KMS-11 (cell line): Measurements from ENCODE around the gene HEATR9.
A peak's percentile ranks its signal among the peaks of the same experiment; 100 is the strongest.

ENCODE experiments used
- H2AFZ ChIP-seq: fragments of 200-600 bp; sonication (generic); 2 replicates; pipeline ENCODE4 v1.6.1; 2016; ENCODE audit warnings: antibody characterized with exemption, mixed run types, low read depth
- H3K27ac ChIP-seq: fragments of 200-600 bp; sonication (generic); 2 replicates; pipeline ENCODE4 v1.6.1; 2016; ENCODE audit warnings: mild to moderate bottlenecking, mixed run types
- H3K27me3 ChIP-seq: fragments of 200-600 bp; sonication (generic); 2 replicates; pipeline ENCODE4 v1.6.1; 2017; ENCODE audit warnings: mild to moderate bottlenecking, low read depth, mixed run types, moderate library complexity; ENCODE audit not compliant: insufficient read depth
- H3K36me3 ChIP-seq: fragments of 200-600 bp; sonication (generic); 2 replicates; pipeline ENCODE4 v1.6.1; 2017; ENCODE audit warnings: mild to moderate bottlenecking, mixed run types; ENCODE audit not compliant: insufficient read depth
- H3K4me1 ChIP-seq: fragments of 200-600 bp; sonication (generic); 2 replicates; pipeline ENCODE4 v1.6.1; 2016; ENCODE audit warnings: mild to moderate bottlenecking, low read depth, mixed run types; ENCODE audit not compliant: poor library complexity, severe bottlenecking
- H3K4me2 ChIP-seq: fragments of 200-600 bp; sonication (generic); 2 replicates; pipeline ENCODE4 v1.7.0; 2016; ENCODE audit warnings: mild to moderate bottlenecking, mixed run types
- H3K4me3 ChIP-seq: fragments of 200-600 bp; sonication (generic); IDR thresholded peaks from 2 replicates; pipeline ENCODE4 v1.6.1; 2017; ENCODE audit warnings: low read depth, low read length, mixed read lengths; ENCODE audit not compliant: insufficient read depth
- H3K79me2 ChIP-seq: fragments of 200-600 bp; sonication (generic); 2 replicates; pipeline ENCODE4 v1.6.1; 2016; ENCODE audit warnings: low read depth, mixed run types; ENCODE audit not compliant: insufficient read depth
- H3K9ac ChIP-seq: fragments of 200-600 bp; sonication (generic); 2 replicates; pipeline ENCODE4 v1.6.1; 2016; ENCODE audit warnings: mild to moderate bottlenecking, mixed run types
- H4K20me1 ChIP-seq: fragments of 200-600 bp; sonication (generic); 2 replicates; pipeline ENCODE4 v1.6.1; 2016; ENCODE audit warnings: mild to moderate bottlenecking, mixed run types; ENCODE audit not compliant: insufficient read depth
- TF ChIP-seq, protein P1 (sequence below): fragments of 200-600 bp; sonication (generic); conservative IDR thresholded peaks from 2 replicates; pipeline ENCODE4 v1.6.1; 2017; ENCODE audit warnings: low read depth, mild to moderate bottlenecking, antibody characterized with exemption, low read length, moderate library complexity, mixed read lengths

HEATR9 gene

DNA sequence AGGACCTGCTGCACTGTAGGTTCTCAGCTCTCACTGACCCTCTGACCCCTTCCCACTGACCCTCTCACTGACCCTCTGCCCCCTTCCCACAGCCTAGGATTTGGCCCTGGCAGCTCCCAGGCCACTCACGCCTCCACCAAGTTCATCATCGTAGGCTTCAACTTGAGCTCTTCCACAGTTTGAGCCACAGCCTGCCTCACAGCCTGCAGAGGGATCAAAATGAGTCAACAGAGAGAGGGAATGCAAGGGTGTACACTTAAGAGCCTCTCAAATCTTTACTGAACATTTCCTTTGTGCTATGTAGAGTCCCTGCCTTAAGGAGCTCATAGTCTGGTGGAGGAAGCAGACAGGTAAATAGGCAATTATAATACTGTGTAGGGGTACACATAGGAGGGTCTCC, 12.1 kb downstream of the HEATR9 start:
- Histone ChIP-seq H3K4me1 (no peaks in the 10 kb centered on the region), H3K27ac (no peak overlapping the region), H3K36me3 (no peaks in the 10 kb centered on the region), H3K4me2 (no peak overlapping the region), H3K79me2 (no peaks in the 10 kb centered on the region), H4K20me1 (no peaks in the 10 kb centered on the region), H3K27me3 (no peaks in the 10 kb centered on the region), H3K9ac (no peak overlapping the region), H2AFZ (no peak overlapping the region), H3K4me3 (no peak overlapping the region)
- TF ChIP-seq, protein P1, sequence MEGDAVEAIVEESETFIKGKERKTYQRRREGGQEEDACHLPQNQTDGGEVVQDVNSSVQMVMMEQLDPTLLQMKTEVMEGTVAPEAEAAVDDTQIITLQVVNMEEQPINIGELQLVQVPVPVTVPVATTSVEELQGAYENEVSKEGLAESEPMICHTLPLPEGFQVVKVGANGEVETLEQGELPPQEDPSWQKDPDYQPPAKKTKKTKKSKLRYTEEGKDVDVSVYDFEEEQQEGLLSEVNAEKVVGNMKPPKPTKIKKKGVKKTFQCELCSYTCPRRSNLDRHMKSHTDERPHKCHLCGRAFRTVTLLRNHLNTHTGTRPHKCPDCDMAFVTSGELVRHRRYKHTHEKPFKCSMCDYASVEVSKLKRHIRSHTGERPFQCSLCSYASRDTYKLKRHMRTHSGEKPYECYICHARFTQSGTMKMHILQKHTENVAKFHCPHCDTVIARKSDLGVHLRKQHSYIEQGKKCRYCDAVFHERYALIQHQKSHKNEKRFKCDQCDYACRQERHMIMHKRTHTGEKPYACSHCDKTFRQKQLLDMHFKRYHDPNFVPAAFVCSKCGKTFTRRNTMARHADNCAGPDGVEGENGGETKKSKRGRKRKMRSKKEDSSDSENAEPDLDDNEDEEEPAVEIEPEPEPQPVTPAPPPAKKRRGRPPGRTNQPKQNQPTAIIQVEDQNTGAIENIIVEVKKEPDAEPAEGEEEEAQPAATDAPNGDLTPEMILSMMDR: no peak

DNA sequence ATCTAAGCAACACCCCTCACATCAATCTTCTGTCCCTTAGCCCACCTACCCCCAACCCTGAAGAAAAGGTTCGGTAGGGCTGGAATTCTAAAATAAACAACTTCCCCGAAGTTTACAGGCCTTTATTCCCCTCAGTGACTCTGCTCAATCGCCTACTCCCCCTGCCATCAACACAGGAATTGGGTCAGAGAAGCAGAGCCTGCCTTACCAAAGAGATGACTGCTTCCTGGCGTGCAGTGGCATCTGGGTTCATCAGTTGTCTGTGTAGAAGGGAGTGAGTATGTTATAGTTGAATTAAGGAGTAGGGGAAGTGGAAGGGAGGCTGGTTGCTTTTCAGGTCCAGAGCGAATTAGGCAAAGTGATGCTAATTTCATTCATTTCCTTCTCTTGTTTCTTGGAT, 12.7 kb downstream of the HEATR9 start:
- H3K27me3 ChIP-seq: no peaks in the 10 kb centered on the region
- H3K9ac ChIP-seq: no peak overlapping the region
- H3K36me3 ChIP-seq: no peaks in the 10 kb centered on the region
- H3K4me2 ChIP-seq: no peak overlapping the region
- no peak overlapping the region for H2AFZ ChIP-seq
- H3K27ac ChIP-seq: no peak overlapping the region
- H3K79me2 ChIP-seq: no peaks in the 10 kb centered on the region
- no peaks in the 10 kb centered on the region for H4K20me1 ChIP-seq
- H3K4me1 ChIP-seq: no peaks in the 10 kb centered on the region
- TF ChIP-seq, protein P1: no peak
- no peak overlapping the region for H3K4me3 ChIP-seq

DNA sequence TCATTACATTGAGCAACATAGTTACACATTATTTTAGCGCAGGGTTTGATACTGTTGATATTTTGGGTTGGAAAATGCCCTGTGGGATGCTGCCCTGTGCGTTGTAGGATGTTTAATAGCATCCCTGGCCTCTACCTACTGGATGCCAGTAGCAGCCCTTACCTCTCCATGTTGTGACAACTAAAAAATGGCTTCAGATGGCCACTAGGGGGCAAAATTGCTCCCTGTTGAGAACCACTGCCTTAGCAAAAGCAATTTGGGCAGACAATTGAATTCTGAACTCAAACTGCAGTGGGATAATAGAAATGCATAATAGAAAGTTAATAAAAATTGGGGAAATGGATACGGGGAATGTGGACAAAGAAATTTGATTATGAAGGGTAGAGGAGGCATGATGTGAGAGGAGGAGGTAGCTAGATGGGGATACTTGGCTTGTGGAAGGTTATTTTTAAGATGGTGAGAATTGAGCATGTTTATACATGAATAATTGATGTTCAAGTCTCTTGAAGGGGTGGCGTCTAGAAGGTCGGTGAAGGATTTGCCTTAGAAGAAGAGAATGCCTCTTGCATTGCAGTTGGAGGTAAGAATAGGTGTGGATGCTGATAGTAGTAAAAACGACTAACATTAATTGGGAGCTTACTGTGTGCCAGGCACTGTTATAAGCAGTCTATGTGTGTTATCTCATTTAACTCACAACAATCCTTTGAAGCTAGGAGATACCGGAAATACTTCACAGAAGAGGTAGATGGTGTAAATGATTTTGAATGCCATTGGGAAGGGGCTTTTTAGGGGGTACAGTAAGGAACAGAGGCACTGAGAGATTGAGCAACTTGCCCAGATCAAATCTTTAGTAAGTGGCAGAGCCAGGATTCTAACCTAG, 19.0 kb downstream of the HEATR9 start:
- Histone ChIP-seq H3K9ac (no peak overlapping the region), H4K20me1 (no peaks in the 10 kb centered on the region), H3K4me3 (no peak overlapping the region), H2AFZ (no peak overlapping the region), H3K4me1 (no peaks in the 10 kb centered on the region), H3K4me2 (no peak overlapping the region), H3K27ac (no peak overlapping the region), H3K36me3 (no peaks in the 10 kb centered on the region; the same call in 1 of the 2 replicates), H3K79me2 (no peaks in the 10 kb centered on the region), H3K27me3 (no peaks in the 10 kb centered on the region)
- TF ChIP-seq, protein P1: peak; percentile 97

DNA sequence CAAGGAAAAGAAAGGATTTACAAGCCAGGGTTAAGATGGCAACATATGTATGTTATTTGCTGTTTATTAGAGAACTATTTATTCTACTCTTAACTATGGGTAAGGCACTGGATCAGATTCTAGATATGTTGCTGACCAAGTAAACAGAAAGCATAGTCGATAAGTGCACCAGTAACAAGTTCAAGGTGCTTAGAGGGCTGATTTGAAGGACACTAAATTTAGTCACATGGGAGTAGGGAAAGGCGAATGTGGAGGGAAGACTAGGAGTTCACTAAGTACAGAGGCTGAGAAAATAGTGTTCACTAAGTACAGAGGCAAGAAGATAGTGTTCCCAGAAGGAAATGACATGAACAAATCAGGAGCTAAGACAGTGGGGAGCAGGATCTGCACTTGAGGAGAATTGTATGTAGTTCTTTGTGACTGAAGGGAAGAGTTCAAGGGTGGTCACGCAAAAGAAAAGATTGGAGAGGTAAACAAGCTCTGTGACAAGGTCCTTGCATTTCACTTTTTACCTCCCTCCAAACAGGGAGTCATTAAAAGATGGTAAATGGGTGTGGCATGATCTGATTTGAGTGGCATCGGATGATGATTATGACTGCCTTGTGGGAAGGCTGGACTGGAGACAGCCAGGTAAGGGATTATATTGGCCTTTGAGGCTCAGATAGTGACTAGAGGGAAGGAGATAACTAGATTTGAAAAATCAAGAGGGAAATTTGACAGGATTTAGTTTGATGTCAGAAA, 20.9 kb downstream of the HEATR9 start:
- H3K4me3 ChIP-seq: no peak overlapping the region
- H3K36me3 ChIP-seq: no peaks in the 10 kb centered on the region; the same call in 1 of the 2 replicates
- H3K27me3 ChIP-seq: no peaks in the 10 kb centered on the region
- no peaks in the 10 kb centered on the region for H3K4me1 ChIP-seq
- no peaks in the 10 kb centered on the region; the same call in 1 of the 2 replicates for H3K79me2 ChIP-seq
- no peak overlapping the region for H3K27ac ChIP-seq
- H2AFZ ChIP-seq: no peak overlapping the region
- H3K9ac ChIP-seq: no peak overlapping the region
- H4K20me1 ChIP-seq: no peaks in the 10 kb centered on the region
- TF ChIP-seq, protein P1: no peak
- H3K4me2 ChIP-seq: no peak overlapping the region
